Mesenchymal stem cell (in vitro differentiated cells and primary cell): ENCODE results near the gene SDR39U1.

Experiments
- DNase-seq: peaks from one replicate; pipeline ENCODE4 v3.0.0-alpha.2; 2013
- H2AFZ ChIP-seq: one replicate; pipeline ENCODE4 v1.6.1; 2013; ENCODE audit warnings: low read depth, mild to moderate bottlenecking, control low read depth, inconsistent platforms, low read length, moderate library complexity
- H2AK5ac ChIP-seq: 2 replicates; pipeline ENCODE4 v1.6.1; 2013; ENCODE audit warnings: low read length, moderate library complexity, mild to moderate bottlenecking, inconsistent platforms; ENCODE audit not compliant: severe bottlenecking
- H2BK120ac ChIP-seq: one replicate; pipeline ENCODE4 v1.6.1; 2013; ENCODE audit warnings: low read depth, mild to moderate bottlenecking, inconsistent platforms, low read length, moderate library complexity
- H2BK12ac ChIP-seq, 2 experiments: one replicate each; pipeline ENCODE4 v1.6.1; 2013; ENCODE audit warnings: inconsistent platforms in 2 of 2, low read length in 2 of 2, mild to moderate bottlenecking in 2 of 2, moderate library complexity in 2 of 2, control low read depth in 1 of 2
- H2BK15ac ChIP-seq: one replicate; pipeline ENCODE4 v1.6.1; 2013; ENCODE audit warnings: mild to moderate bottlenecking, low read depth, inconsistent platforms; ENCODE audit not compliant: poor library complexity, severe bottlenecking
- H2BK5ac ChIP-seq: 2 replicates; pipeline ENCODE4 v1.6.1; 2013; ENCODE audit warnings: low read depth, mild to moderate bottlenecking, low read length, control low read depth, inconsistent platforms; ENCODE audit not compliant: poor library complexity, severe bottlenecking
- H3K14ac ChIP-seq, 2 experiments: one replicate each; pipeline ENCODE4 v1.6.1; 2013; ENCODE audit warnings: inconsistent platforms in 2 of 2, low read length in 2 of 2, control low read depth in 1 of 2, mild to moderate bottlenecking in 1 of 2, moderate library complexity in 1 of 2
- H3K18ac ChIP-seq, 2 experiments: one replicate each; pipeline ENCODE4 v1.6.1; 2013; ENCODE audit warnings: inconsistent platforms in 2 of 2, low read length in 2 of 2, control low read depth in 1 of 2, low read depth in 1 of 2, mild to moderate bottlenecking in 1 of 2
- H3K23ac ChIP-seq, 2 experiments: one replicate each; pipeline ENCODE4 v1.6.1; 2013; ENCODE audit warnings: inconsistent platforms in 2 of 2, low read length in 2 of 2, mild to moderate bottlenecking in 2 of 2, moderate library complexity in 2 of 2, control low read depth in 1 of 2
- H3K27ac ChIP-seq: 2 replicates; pipeline ENCODE4 v1.5.1; 2013; ENCODE audit warnings: mild to moderate bottlenecking, moderate library complexity, low read length, control low read depth, inconsistent platforms; ENCODE audit not compliant: poor library complexity, severe bottlenecking
- H3K27me3 ChIP-seq, 2 experiments: 2 replicates each; pipeline versions ENCODE4 v1.6.1 to v1.7.0; 2013; ENCODE audit warnings: low read length in 2 of 2, mild to moderate bottlenecking in 2 of 2, moderate library complexity in 2 of 2, control low read depth in 1 of 2, inconsistent platforms in 1 of 2; ENCODE audit not compliant: control insufficient read depth in 1 of 2, insufficient read depth in 1 of 2
- H3K36me3 ChIP-seq, 2 experiments: 2 replicates each; pipeline versions ENCODE4 v1.6.1 to v1.7.0; 2013; ENCODE audit warnings: low read length in 2 of 2, control low read depth in 1 of 2, inconsistent platforms in 1 of 2, low read depth in 1 of 2, mild to moderate bottlenecking in 1 of 2; ENCODE audit not compliant: insufficient read depth in 2 of 2, control insufficient read depth in 1 of 2
- H3K4ac ChIP-seq, 2 experiments: one replicate each; pipeline ENCODE4 v1.6.1; 2013; ENCODE audit warnings: inconsistent platforms in 2 of 2, low read length in 2 of 2, mild to moderate bottlenecking in 2 of 2, moderate library complexity in 2 of 2, control low read depth in 1 of 2, low read depth in 1 of 2
- H3K4me1 ChIP-seq: 2 replicates; pipeline ENCODE4 v1.6.1; 2013; ENCODE audit warnings: low read depth, low read length, control low read depth; ENCODE audit not compliant: control insufficient read depth, insufficient read depth
- H3K4me2 ChIP-seq: 2 replicates; pipeline ENCODE4 v1.6.1; 2013; ENCODE audit warnings: low read length, mild to moderate bottlenecking, inconsistent platforms; ENCODE audit not compliant: poor library complexity, severe bottlenecking
- H3K4me3 ChIP-seq, 2 experiments: 2 replicates each; pipeline versions ENCODE4 v1.5.1 to v1.7.0; 2013; ENCODE audit warnings: low read length in 2 of 2, mild to moderate bottlenecking in 2 of 2, control low read depth in 1 of 2, low read depth in 1 of 2; ENCODE audit not compliant: insufficient read depth in 1 of 2
- H3K79me1 ChIP-seq: replicated peaks from 2 replicates; pipeline ENCODE4 v1.6.1; 2013; ENCODE audit warnings: mild to moderate bottlenecking, control low read depth, low read length, inconsistent platforms; ENCODE audit not compliant: poor library complexity, severe bottlenecking
- H3K9ac ChIP-seq: 2 replicates; pipeline ENCODE4 v1.7.0; 2013; ENCODE audit warnings: mild to moderate bottlenecking, low read length, moderate library complexity
- H3K9me3 ChIP-seq: 2 replicates; pipeline ENCODE4 v1.7.0; 2013; ENCODE audit warnings: mild to moderate bottlenecking, low read length; ENCODE audit not compliant: control insufficient read depth
- H4K8ac ChIP-seq: one replicate; pipeline ENCODE4 v1.6.1; 2013; ENCODE audit warnings: inconsistent platforms, mild to moderate bottlenecking, low read length, moderate library complexity
- H4K91ac ChIP-seq: one replicate; pipeline ENCODE4 v1.6.1; 2013; ENCODE audit warnings: mild to moderate bottlenecking, low read length, inconsistent platforms
- WGBS: methylation state at CpG from one replicate; pipeline ENCODE4 v1.1.7; 2013; ENCODE audit warnings: mixed read lengths; 5-methylcytosine and 5-hydroxymethylcytosine counted together

Gene SDR39U1

GRCh38 chr14:24436355-24437019, 6.1 kb downstream of the SDR39U1 start:
- no peak overlapping the region for H3K23ac ChIP-seq
- DNase-seq: peak; percentile 80
- no peaks in the 10 kb centered on the region for H3K9me3 ChIP-seq
- no peak overlapping the region for H3K14ac ChIP-seq
- no peak overlapping the region for H3K4ac ChIP-seq
- no peak overlapping the region for H2AFZ ChIP-seq
- H2BK120ac ChIP-seq: no peak overlapping the region
- H3K79me1 ChIP-seq: peaks cover 35% of the 10 kb centered on the region
- no peaks in the 10 kb centered on the region for H3K27me3 ChIP-seq
- peaks cover 57 to 97% of the 10 kb centered on the region in 2 experiments for H3K36me3 ChIP-seq
- H4K8ac ChIP-seq: no peak overlapping the region
- no peak overlapping the region for H3K18ac ChIP-seq
- H2AK5ac ChIP-seq: no peak overlapping the region
- H2BK5ac ChIP-seq: no peak overlapping the region
- H3K4me2 ChIP-seq: no peak overlapping the region
- peak overlapping the region; percentile 5 for H3K27ac ChIP-seq
- no peak overlapping the region for H3K4me3 ChIP-seq
- no peak overlapping the region for H2BK15ac ChIP-seq
- H3K9ac ChIP-seq: peak overlapping the region; percentile 54
- H3K4me1 ChIP-seq: peaks cover 24% of the 10 kb centered on the region
- no peak overlapping the region for H4K91ac ChIP-seq
- H2BK12ac ChIP-seq: no peak overlapping the region
- WGBS: 36% methylated on average over 3 of the region's 5 CpGs

- no peak overlapping the region for H2AK5ac ChIP-seq
- no peak overlapping the region for H2BK15ac ChIP-seq
- H3K9me3 ChIP-seq: no peaks in the 10 kb centered on the region
- H4K91ac ChIP-seq: no peak overlapping the region
- no peak overlapping the region for H3K4me3 ChIP-seq
- peaks cover 28% of the 10 kb centered on the region for H3K4me1 ChIP-seq
- no peak overlapping the region for H2BK12ac ChIP-seq
- H3K14ac ChIP-seq: no peak overlapping the region
- no peak overlapping the region for H3K4me2 ChIP-seq
- H3K27ac ChIP-seq: no peak overlapping the region
- peaks cover 57 to 92% of the 10 kb centered on the region in 2 experiments for H3K36me3 ChIP-seq
- H3K79me1 ChIP-seq: peaks cover 33% of the 10 kb centered on the region
- DNase-seq: no peak
- WGBS: 72% methylated on average over 6 of the region's 6 CpGs
- no peak overlapping the region for H2AFZ ChIP-seq
- H3K9ac ChIP-seq: peak overlapping the region; percentile 54
- H2BK120ac ChIP-seq: no peak overlapping the region
- no peaks in the 10 kb centered on the region for H3K27me3 ChIP-seq
- no peak overlapping the region for H4K8ac ChIP-seq
- no peak overlapping the region for H2BK5ac ChIP-seq
- no peak overlapping the region for H3K4ac ChIP-seq
- H3K23ac ChIP-seq: no peak overlapping the region
- H3K18ac ChIP-seq: no peak overlapping the region
Observed at GRCh38 chr14:24435998-24436354, 6.6 kb downstream of the SDR39U1 start.

- Histone ChIP-seq H3K4ac (no peak overlapping the region), H3K23ac (no peak overlapping the region), H3K36me3 (peaks cover 51 to 85% of the 10 kb centered on the region in 2 experiments), H2AK5ac (no peak overlapping the region), H3K79me1 (peaks cover 29% of the 10 kb centered on the region), H2BK15ac (no peak overlapping the region), H3K4me1 (peaks cover 23% of the 10 kb centered on the region), H3K4me3 (no peak overlapping the region), H2AFZ (no peak overlapping the region), H3K4me2 (no peak overlapping the region), H3K9ac (peak overlapping the region; percentile 54), H4K8ac (no peak overlapping the region), H2BK5ac (no peak overlapping the region), H2BK12ac (no peak overlapping the region), H3K27me3 (no peaks in the 10 kb centered on the region), H3K27ac (no peak overlapping the region), H3K14ac (no peak overlapping the region), H3K9me3 (no peaks in the 10 kb centered on the region), H4K91ac (no peak overlapping the region), H3K18ac (no peak overlapping the region), H2BK120ac (no peak overlapping the region)
- no peak for DNase-seq
- 88% methylated on average over 2 of the region's 2 CpGs for WGBS
Observed at GRCh38 chr14:24435192-24435810, 7.3 kb downstream of the SDR39U1 start.

GRCh38 chr14:24434676-24435075, 7.9 kb downstream of the SDR39U1 start:
- Histone ChIP-seq H2BK5ac (no peak overlapping the region), H3K9ac (peak overlapping the region; percentile 54), H3K18ac (no peak overlapping the region), H4K91ac (no peak overlapping the region), H2BK120ac (no peak overlapping the region), H3K4me1 (peaks cover 19% of the 10 kb centered on the region), H2BK15ac (no peak overlapping the region), H3K9me3 (no peaks in the 10 kb centered on the region), H2BK12ac (no peak overlapping the region), H3K23ac (no peak overlapping the region), H3K14ac (no peak overlapping the region), H2AK5ac (no peak overlapping the region), H3K4me3 (no peak overlapping the region), H3K4me2 (no peak overlapping the region), H3K36me3 (peaks cover 46 to 79% of the 10 kb centered on the region in 2 experiments), H3K79me1 (peaks cover 22% of the 10 kb centered on the region), H3K27ac (no peak overlapping the region), H3K4ac (no peak overlapping the region), H3K27me3 (no peaks in the 10 kb centered on the region), H4K8ac (no peak overlapping the region), H2AFZ (no peak overlapping the region)
- WGBS: 100% methylated on average over 2 of the region's 3 CpGs
- no peak for DNase-seq
